ENCODE results near the gene VAC14. TPM values are rescaled to one million over a fixed set of nuclear protein-coding genes. Genes with fewer than 3 reads are reported as not detected.

Gene VAC14
- total RNA-seq, 1 experiment from 2014 or later: 35.3 TPM

DNA sequence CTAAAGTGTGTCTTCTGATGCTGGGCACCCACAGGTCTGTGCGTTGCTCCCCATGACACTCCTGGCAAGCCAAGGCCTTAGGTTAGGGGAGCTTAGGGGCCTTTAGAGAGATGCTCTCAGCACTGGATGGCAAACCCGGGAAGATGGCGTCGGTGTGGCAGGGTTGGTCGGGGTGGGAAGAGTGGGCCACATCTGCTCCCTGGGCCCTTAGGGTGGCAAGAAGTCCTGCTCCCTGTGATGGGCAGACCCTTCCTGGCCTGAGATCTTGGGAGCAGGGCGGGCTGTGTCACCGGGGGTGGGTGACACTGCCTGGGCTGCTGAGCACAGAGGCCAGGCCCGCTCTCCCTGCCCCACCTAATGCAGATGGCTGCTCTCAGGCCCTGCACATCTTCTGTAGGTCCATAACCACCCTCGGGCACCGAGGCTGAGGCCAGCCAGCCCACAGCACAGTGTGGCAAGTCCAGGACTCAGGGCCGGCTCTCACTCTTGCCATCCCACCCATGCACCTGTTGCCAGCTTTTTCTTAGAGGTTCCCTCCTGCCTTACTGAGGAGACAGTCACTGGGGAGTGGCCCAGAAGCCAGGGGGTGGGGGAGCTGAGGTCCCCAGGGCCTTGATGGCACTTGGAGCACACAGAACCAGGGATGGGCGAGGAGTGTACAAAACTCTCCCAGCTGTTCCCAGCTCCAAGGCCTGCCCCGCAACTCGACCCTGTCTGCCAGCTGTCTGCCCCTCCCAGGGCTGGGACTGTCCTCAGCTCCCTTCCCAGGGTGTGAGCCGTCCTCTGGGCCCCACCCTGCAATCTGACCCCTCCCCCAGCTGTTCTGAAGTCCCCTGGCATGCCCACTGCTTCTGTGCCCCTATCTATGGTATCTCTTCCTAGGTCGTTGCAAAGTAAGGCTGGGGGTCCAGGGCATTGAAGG, 110.7 kb downstream of the VAC14 start:
- Histone ChIP-seq H4K20me1 (ENCODE audit: insufficient read depth) (no peaks in the 10 kb centered on the region), H3K9me2 (ENCODE audit: insufficient read depth) (no peaks in the 10 kb centered on the region), H3K79me2 (ENCODE audit: insufficient read depth, low read length) (peaks cover 2% of the 10 kb centered on the region), H3K9ac (ENCODE audit: low read length) (no peak overlapping the region), H2AFZ (ENCODE audit: low read depth, low read length, poor library complexity, severe bottlenecking) (no peak overlapping the region), H3K27me3 (ENCODE audit: insufficient read depth, low read length) (no peaks in the 10 kb centered on the region), H3K27ac (ENCODE audit: low read depth, low read length) (no peak overlapping the region), H3K4me3 (replicated peaks in 1 of 2; ENCODE audit: low read depth in 1 of 2, low read length in 2 of 2) (no peak overlapping the region), H3K36me3 (ENCODE audit: control insufficient read depth in 1 of 2, insufficient read depth in 2 of 2, low read length in 2 of 2) (no peaks in the 10 kb centered on the region), H3K4me2 (ENCODE audit: low read length) (no peak overlapping the region), H3K9me3 (ENCODE audit: control insufficient read depth in 1 of 2, insufficient read depth in 1 of 2, low read depth in 1 of 2, low read length in 2 of 2) (no peaks in the 10 kb centered on the region), H3K4me1 (ENCODE audit: control insufficient read depth in 1 of 2, insufficient read depth in 2 of 2, low read length in 2 of 2) (peaks cover 49 to 84% of the 10 kb centered on the region in 2 experiments)
- ChIA-PET CTCF (no interaction called here), POLR2A (no interaction called here), RAD21 (ENCODE audit: low non-redundant PET in 1 of 2, low total read pairs in 2 of 2, uncharacterized antibody in 2 of 2, unreplicated experiment in 2 of 2) (no interaction called here)
- DNase-seq (ENCODE audit: low read depth, low spot score) (no peak), ATAC-seq (no peak)
- TF ChIP-seq FOSL1 (IDR thresholded peaks at IDR 0.05; ENCODE audit: low read depth) (no peak), ZFX (IDR thresholded peaks at IDR 0.05) (no peak), EZH2phosphoT487 (IDR thresholded peaks at IDR 0.05; ENCODE audit: borderline replicate concordance) (no peak), YY1 (IDR thresholded peaks at IDR 0.05; ENCODE audit: extremely low read depth, insufficient replicate concordance, low read depth, low read length) (no peak), CEBPB (IDR thresholded peaks at IDR 0.05; ENCODE audit: low read depth) (no peak), ZNF274 (IDR thresholded peaks at IDR 0.05; ENCODE audit: low read depth, low read length) (no peak), JUND (IDR thresholded peaks at IDR 0.05) (no peak), SRF (IDR thresholded peaks at IDR 0.05; ENCODE audit: low read depth) (no peak), TCF7L2 (IDR thresholded peaks at IDR 0.05; ENCODE audit: borderline replicate concordance, extremely low read depth, insufficient read depth, insufficient read length) (no peak)
- BruUV-seq (replicated peaks): no TSS peak
- intact Hi-C loops (cut with micrococcal nuclease): no loop called here
